Bronchial epithelial cell (primary cell): ENCODE measurements around the gene ANKS1A. TPM values are rescaled to one million over a fixed set of nuclear protein-coding genes. Genes with fewer than 3 reads are reported as not detected.

Experiments used
- DNase-seq: peaks from one replicate; pipeline ENCODE4 v3.0.0-alpha.2; 2010; ENCODE audit warnings: low read depth
- FAIRE-seq: peaks from 2 replicates; lab custom pipeline; 2011; peaks lifted over from hg19 to GRCh38; lab: Jason Lieb, UNC
- H3K27me3 ChIP-seq: 2 replicates; pipeline ENCODE4 v1.5.1; 2011; ENCODE audit warnings: low read length; ENCODE audit not compliant: control insufficient read depth, insufficient read depth
- H3K36me3 ChIP-seq: 2 replicates; pipeline ENCODE4 v1.5.1; 2011; ENCODE audit warnings: low read length; ENCODE audit not compliant: control insufficient read depth, insufficient read depth
- H3K4me3 ChIP-seq: 2 replicates; pipeline ENCODE4 v1.5.1; 2011; ENCODE audit warnings: mild to moderate bottlenecking, low read depth, low read length, control low read depth
- CTCF ChIP-seq: IDR thresholded peaks from 2 replicates; pipeline ENCODE4 v1.5.1; 2011; ENCODE audit warnings: mild to moderate bottlenecking, moderate library complexity, low read length, control low read depth, inconsistent platforms; ENCODE audit not compliant: insufficient read depth, severe bottlenecking
- total RNA-seq: library from RNA; depleted of rRNA; stranded (reverse); fragments of >200 nt; gene quantifications from 2 replicates; pipeline ENCODE4 v1.2.1, GENCODE V29; 2014

Gene ANKS1A
- total RNA-seq, 1 donor from 2014 or later: 9.5 TPM

- no peak for TF ChIP-seq CTCF
- H3K36me3 ChIP-seq: no peaks in the 10 kb centered on the region
- H3K4me3 ChIP-seq: no peak overlapping the region
- DNase-seq (no peak), FAIRE-seq (no peak)
- H3K27me3 ChIP-seq: no peaks in the 10 kb centered on the region
Measured at GRCh38 chr6:35028781-35029769, 140.0 kb downstream of the ANKS1A start.

- DNase-seq: no peak
- FAIRE-seq: no peak
- H3K4me3 ChIP-seq: no peak overlapping the region
- TF ChIP-seq CTCF: no peak
- no peaks in the 10 kb centered on the region for H3K36me3 ChIP-seq
- H3K27me3 ChIP-seq: no peaks in the 10 kb centered on the region
Measured at GRCh38 chr6:35030099-35030498, 141.0 kb downstream of the ANKS1A start.

- FAIRE-seq: peak; percentile 7
- H3K4me3 ChIP-seq: no peak overlapping the region
- no peak for DNase-seq
- H3K27me3 ChIP-seq: no peaks in the 10 kb centered on the region
- TF ChIP-seq CTCF: no peak
- no peaks in the 10 kb centered on the region for H3K36me3 ChIP-seq
Measured at GRCh38 chr6:35031611-35032529, 142.8 kb downstream of the ANKS1A start.

- Histone ChIP-seq H3K36me3 (no peaks in the 10 kb centered on the region), H3K27me3 (no peaks in the 10 kb centered on the region), H3K4me3 (no peak overlapping the region)
- DNase-seq (no peak), FAIRE-seq (no peak)
- TF ChIP-seq CTCF: no peak
Measured at GRCh38 chr6:35033683-35034082, 144.6 kb downstream of the ANKS1A start.

GRCh38 chr6:35034411-35035191 lies 145.5 kb downstream of the ANKS1A start:
- H3K4me3 ChIP-seq: no peak overlapping the region
- DNase-seq: peak; percentile 76
- no peak for FAIRE-seq
- no peaks in the 10 kb centered on the region for H3K27me3 ChIP-seq
- TF ChIP-seq CTCF: no peak
- no peaks in the 10 kb centered on the region for H3K36me3 ChIP-seq
